GM13976 (cell line): ENCODE measurements around the gene EPHX1.
A peak's percentile ranks its signal among the peaks of the same experiment; 100 is the strongest.

Experiments used
- DNase-seq: peaks from one replicate; pipeline ENCODE4 v3.0.0; 2012; ENCODE audit warnings: low spot score
- in situ Hi-C: fragments of 300-500 bp; cut with MboI; formaldehyde crosslinking; loops from one replicate; pipeline ENCODE4 v1.12.0; 2022; ENCODE audit warnings: low sequenced_read_pairs, mixed read lengths, inconsistent platforms; ENCODE audit not compliant: unreplicated experiment
- TF ChIP-seq, protein P1 (sequence below): IDR thresholded peaks from 2 replicates; pipeline ENCODE4 v1.5.1; 2012; ENCODE audit warnings: borderline replicate concordance, mild to moderate bottlenecking; ENCODE audit not compliant: insufficient read depth; ENCODE audit errors: extremely low read depth, missing control alignments, control extremely low read depth

EPHX1 gene

GRCh38 chr1:225770561-225771248 is 39.2 kb upstream of the EPHX1 start:
- DNase-seq: no peak
- in situ Hi-C loops: loop anchor here (10.0 kb wide), 1 partner anchor 296 kb away; no protein-coding TSS in a partner anchor
- TF ChIP-seq, protein P1, sequence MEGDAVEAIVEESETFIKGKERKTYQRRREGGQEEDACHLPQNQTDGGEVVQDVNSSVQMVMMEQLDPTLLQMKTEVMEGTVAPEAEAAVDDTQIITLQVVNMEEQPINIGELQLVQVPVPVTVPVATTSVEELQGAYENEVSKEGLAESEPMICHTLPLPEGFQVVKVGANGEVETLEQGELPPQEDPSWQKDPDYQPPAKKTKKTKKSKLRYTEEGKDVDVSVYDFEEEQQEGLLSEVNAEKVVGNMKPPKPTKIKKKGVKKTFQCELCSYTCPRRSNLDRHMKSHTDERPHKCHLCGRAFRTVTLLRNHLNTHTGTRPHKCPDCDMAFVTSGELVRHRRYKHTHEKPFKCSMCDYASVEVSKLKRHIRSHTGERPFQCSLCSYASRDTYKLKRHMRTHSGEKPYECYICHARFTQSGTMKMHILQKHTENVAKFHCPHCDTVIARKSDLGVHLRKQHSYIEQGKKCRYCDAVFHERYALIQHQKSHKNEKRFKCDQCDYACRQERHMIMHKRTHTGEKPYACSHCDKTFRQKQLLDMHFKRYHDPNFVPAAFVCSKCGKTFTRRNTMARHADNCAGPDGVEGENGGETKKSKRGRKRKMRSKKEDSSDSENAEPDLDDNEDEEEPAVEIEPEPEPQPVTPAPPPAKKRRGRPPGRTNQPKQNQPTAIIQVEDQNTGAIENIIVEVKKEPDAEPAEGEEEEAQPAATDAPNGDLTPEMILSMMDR: no peak

GRCh38 chr1:225771661-225772322 is 38.1 kb upstream of the EPHX1 start:
- DNase-seq: no peak
- TF ChIP-seq, protein P1: no peak
- in situ Hi-C loops: loop anchor here (10.0 kb wide), 1 partner anchor 297 kb away; no protein-coding TSS in a partner anchor

DNA sequence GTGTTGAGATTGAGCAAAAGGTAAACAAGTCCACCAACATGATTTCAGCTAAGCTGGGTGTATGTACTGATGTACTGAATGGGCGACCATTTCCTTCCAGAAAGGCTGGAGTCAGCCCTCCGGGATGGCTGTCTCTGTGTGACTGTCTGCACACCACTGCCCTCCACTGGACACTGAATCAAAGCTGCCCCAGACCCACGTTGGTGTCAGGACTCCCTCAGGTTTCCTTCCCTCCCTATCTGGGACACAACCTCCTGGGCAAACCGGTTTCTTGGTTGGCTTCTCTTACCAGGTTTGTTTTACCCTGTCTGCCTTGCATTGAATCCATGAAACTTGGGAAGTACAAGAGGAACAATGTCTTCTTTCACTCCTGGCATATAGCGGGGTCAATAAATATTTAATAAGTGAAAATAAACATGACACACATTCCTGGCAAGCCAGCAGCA is 37.6 kb upstream of the EPHX1 start:
- TF ChIP-seq, protein P1: peak; percentile 68
- DNase-seq: peak; percentile 67
- in situ Hi-C loops: loop anchor here (10.0 kb wide), 1 partner anchor 298 kb away; no protein-coding TSS in a partner anchor

DNA sequence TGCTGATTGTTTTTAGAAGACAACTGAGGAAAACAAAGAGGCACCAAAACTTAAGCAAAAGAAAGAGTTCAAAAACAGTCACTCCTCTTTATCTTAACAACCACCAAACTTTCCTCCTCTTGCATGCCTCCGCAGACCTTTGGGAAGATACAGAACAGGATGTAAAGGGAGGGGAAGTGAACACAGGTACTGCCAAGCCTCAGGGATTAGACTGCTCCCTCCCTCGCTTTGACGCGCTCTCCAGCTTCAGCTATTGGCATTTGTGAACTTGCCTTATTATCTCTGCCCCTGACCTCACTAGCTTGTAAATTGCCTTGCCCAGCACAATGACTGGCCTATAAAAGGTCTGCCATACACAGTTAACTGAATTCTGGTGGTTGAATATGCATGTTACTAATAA is 37.1 kb upstream of the EPHX1 start:
- in situ Hi-C loops: loop anchor here (10.0 kb wide), 1 partner anchor 298 kb away; no protein-coding TSS in a partner anchor
- TF ChIP-seq, protein P1: no peak
- DNase-seq: no peak

GRCh38 chr1:225774281-225775147 is 35.4 kb upstream of the EPHX1 start:
- in situ Hi-C loops: loop anchor here (10.0 kb wide), 1 partner anchor 300 kb away; no protein-coding TSS in a partner anchor

DNA sequence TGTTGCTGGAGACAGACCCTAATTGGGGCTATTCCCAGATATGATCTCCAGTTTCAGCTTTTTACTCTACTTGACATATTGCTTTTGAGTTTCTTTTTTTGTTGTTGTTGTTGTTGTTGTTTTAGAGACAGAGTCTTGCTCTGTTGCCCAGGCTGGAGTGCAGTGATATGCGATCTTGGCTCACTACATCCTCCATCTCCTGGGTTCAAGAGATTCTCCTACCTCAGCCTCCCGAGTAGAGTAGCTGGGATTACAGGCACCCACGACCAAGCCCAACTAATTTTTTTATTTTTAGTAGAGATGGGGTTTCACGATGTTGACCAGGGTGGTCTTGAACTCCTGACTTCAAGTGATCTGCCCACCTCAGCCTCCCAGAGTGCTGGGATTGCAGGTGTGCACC is 33.6 kb upstream of the EPHX1 start:
- DNase-seq: no peak
- in situ Hi-C loops: loop anchor here (10.0 kb wide), 1 partner anchor 301 kb away; no protein-coding TSS in a partner anchor

More at GRCh38 chr1:225774281-225775147, 35.4 kb upstream of the EPHX1 start:
- TF ChIP-seq, protein P1: no peak
- no peak for DNase-seq

More for the DNA sequence above, 33.6 kb upstream of the EPHX1 start:
- TF ChIP-seq, protein P1: no peak
